GDM1 (cell line): ENCODE results near the gene ASMTL.
A peak's percentile ranks its signal among the peaks of the same experiment; 100 is the strongest.
"Not testable (repeated sequence)": the region's sequence is repeated elsewhere in the genome, so short reads cannot be mapped to it uniquely, and the experiment has no call there.

Experiments
- DNase-seq: peaks from one replicate; lab custom pipeline; 2025; lab: John Stamatoyannopoulos, UW

Gene ASMTL

DNA sequence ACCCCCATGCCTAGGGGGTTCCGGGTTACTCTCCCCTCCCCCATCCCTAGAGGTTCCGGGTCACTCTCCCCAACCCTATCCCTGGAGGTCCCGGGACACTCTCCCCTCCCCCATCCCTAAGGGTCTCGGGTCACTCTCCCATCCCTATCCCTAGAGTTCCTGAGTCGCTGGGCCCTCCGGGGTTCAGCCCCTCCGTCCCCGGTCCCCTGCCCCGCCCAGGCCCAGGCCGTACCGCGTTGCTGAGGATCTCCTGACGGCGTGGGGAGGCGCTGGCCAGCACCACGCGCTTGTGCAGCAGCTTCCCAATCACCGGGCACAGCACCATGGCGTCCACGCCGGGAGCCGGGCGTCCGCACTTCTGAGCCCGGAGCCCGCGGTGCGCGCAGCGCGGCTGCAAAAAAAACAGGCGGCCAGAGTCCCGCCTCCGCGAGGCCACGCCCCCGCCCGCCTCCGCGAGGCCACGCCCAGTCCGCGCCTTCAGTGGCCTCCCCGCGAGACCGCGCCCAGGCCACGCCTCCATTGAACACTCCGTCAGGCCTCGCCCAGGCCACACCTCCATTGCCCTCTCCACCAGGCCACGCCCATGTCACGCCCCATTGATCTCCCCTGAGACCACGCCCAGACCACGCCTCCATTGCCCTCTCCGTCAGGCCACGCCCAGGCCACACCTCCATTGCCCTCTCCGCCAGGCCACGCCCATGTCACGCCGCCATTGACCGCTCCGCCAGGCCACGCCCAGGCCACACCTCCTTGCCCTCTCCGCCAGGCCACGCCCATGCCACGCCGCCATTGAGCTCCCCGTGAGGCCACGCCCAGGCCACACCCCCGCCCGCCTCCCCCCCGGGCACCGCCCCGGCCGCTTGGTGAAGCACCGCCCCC is at the start of gene ASMTL:
ASMTL (minus strand) TSS at position 394 of the 879 bp plus-strand sequence; CDS start at position 325, 69 bp downstream.
- DNase-seq: no peak

GRCh38 chrX:1502241-1502640 is 49.5 kb upstream of the ASMTL start:
- no peak for DNase-seq

DNA sequence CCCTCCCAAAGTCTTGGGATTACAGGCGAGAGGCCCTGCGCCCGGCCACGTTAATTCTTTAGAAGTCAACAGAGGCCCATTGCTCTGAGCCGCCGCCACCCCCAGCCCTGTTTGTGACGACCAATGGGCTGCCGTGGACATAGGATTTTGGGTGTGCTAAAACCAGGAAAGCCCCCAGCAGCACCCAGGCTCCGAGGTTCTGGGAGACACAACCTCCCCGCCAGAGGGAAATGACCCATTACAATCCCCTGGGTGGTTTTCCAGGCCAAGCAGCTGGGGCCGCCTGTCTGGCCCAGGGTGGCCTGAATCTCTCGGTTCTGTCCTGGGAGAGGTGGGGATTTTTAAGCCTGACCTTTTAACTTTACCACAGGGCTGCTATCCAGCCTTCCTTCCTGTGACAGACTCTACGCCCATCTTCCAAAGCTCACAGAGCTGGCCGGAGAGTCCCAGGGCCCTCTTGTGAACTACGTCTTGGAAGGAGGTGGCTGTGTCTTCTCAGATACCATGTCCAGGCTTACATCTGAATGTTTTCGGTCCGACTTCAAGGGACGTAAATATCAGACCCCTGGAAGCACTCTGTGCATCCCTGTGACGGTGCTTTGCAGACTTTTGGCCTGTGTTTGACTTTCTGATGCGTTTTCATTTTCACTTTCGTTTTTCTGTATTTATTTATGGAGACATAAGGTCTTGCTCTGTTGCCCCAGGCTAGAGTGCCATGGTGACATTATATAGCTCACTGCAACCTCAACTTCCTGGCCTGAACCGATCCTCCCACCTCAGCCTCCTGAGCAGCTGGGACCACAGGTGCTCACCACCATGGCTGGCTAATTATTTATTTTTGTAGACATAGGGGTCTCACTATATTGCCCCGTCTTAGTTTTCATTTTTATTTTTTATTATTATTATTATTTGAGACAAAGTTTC is 48.3 kb upstream of the ASMTL start:
- no peak for DNase-seq

- no peak for DNase-seq
Measured at GRCh38 chrX:1496076-1496475, 43.4 kb upstream of the ASMTL start.

- peak; percentile 23 for DNase-seq
Measured at GRCh38 chrX:1493877-1494510, 41.3 kb upstream of the ASMTL start.

DNA sequence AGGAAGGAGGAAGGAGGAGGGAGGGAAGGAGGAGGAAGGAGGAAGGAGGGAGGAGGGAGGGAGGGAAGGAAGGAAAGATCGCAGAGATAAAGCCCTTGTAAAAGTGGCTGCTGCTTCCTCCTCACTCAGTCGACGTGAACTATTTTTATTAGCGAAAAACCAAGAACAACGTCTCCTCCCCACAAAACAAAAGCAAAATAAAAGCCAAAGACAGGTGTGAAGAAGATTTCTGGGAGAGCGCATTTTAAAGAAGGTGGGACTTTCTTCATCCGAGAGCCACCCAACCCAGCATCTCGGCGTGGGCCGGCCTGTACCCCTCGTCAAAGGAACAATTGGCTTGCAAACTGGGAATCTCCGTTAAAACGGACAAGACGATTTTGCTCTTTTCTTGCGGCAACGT is 40.7 kb upstream of the ASMTL start:
- DNase-seq: no peak

DNA sequence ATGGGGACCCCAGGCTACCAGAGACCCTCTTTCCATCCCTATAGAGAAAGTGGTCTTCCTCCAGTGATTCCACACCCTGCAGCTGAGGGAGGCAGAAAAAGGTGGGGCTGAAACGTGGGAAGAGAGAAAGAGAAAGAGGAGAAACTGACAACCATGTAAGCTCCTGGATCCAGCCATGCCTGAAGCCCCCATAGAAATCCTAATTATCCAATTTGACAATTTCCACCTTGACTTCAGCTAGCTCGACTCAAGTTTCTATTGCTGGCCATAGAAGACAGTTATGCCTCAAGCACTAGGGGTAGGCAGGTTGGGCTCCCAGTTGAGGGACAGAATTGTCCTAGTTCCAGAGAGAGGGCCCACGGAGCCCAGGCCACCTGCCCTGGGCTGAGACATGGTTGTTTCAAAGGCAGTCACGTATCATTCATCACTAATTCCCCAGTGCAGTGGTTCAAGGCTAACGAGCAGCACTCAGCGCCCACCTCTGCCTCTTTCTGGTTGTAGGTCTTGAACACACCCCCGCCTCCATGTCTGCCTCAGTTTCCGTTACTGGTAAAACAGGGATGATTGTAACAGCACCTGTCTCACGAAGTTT is 39.8 kb upstream of the ASMTL start:
- no peak for DNase-seq

GRCh38 chrX:1491851-1492349 is 39.2 kb upstream of the ASMTL start:
- DNase-seq: no peak

DNA sequence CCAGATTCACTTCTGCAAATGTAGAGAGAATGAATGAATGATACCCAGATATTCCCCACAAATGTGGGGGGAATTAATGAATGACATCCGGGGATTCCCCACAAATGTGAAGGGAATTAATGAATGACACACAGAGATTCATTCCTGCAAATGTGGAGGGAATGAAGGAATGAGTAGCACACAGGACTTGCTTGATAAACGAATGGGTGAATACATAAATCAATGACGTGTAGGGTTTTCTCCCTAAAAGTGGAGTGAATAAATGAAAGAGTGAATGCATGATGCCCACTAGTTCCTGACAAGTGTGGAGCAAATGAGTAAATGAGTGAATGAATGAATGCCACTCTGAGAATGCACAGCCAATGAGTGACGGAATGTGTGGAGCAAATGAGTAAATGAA is 38.5 kb upstream of the ASMTL start:
- DNase-seq: not testable (repeated sequence)

DNA sequence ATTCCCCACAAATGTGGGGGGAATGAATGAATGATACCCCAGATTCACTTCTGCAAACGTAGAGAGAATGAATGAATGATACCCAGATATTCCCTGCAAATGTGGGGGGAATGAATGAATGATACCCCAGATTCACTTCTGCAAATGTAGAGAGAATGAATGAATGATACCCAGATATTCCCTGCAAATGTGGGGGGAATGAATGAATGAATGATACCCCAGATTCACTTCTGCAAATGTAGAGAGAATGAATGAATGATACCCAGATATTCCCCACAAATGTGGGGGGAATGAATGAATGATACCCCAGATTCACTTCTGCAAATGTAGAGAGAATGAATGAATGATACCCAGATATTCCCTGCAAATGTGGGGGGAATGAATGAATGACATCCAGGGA is 38.0 kb upstream of the ASMTL start:
- DNase-seq: not testable (repeated sequence)

- DNase-seq: not testable (repeated sequence)
Measured at GRCh38 chrX:1489354-1489753, 36.6 kb upstream of the ASMTL start.

DNA sequence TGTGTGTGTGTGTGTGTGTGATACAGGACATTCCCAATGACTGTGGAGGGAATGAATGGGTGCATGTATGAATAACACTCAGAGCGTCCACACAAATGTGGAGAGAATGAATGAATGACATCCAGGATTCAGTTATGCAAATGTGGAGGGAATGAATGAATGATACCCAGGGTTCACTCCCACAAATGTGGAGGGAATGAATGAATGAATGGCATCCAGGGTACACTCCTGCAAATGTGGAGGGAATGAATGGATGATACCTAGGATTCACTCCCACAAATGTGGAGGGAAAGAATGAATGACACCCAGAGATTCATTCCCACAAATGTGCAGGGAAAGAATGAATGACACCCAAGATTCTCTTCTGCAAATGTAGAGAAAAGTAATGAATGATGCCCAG is 36.0 kb upstream of the ASMTL start:
- no peak for DNase-seq

DNA sequence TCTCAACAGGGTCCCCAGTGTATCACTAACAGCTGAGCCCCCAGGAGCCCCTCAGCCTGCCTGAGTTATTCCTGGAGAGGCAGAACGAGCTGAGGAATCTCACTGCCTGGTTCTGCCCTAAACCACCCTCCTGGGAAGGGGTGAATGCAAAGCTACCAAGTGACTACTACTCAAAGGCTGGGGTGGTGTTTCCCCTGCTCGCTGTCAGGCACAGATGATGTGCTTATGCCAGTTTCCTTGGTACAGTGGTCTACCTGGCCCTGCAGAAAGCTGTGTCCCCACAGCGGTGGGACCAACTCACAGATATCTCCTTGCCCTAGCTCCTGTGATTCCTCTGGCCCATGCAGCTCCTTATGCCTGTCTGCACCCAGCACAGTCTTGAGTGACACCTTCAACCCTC is 35.4 kb upstream of the ASMTL start:
- no peak for DNase-seq

GRCh38 chrX:1487401-1487800 is 34.7 kb upstream of the ASMTL start:
- no peak for DNase-seq

DNA sequence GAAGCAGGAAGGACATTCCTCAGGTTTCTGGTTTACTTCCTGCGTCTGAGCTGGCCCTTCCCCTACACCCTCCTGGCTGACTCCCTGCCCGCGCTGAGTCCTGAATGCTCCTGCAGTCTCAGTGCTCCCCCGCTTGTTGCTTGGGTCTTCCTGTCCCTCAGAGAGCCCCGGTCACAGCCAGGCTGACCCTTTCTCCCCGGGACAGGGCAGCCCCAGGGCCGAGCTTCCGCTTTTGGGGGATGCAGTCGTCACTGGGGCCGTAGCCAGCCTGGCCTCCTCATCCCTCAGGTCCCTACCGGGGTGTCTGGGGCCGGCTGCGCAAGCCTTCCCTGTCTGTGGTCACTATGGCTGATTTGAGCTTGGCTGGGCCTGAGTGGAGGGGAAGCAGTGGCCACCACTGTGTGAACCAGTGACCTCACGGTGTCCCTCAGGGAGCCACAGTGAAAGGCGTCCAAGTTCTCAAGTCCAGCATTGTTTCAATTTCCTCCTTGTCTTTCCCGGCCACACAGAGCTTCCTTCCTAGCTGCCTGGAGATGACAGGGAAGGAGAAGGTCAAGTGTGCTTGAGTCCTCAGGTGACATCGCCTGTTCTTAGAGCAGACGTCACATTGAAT is 34.1 kb upstream of the ASMTL start:
- no peak for DNase-seq

- DNase-seq: no peak
Measured at GRCh38 chrX:1486177-1486576, 33.5 kb upstream of the ASMTL start.

DNA sequence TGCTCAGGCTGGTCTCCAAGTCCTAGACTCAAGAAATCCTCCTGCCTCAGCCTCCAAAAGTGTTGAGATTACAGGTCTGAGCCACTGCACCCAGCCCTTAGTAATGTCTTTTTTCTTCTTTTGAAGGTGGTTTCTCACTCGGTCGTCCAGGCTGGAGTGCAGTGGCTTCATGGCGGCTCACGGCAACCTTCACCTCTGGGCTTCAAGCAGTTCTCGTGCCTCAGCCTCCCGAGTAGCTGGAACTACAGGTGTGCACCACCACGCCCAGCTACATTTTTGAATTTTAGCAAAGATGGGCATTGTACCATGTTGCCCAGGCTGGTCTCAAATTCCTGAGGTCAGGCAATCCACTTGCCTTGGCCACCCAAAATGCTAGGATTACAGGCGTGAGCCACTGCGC is 32.3 kb upstream of the ASMTL start:
- no peak for DNase-seq

DNA sequence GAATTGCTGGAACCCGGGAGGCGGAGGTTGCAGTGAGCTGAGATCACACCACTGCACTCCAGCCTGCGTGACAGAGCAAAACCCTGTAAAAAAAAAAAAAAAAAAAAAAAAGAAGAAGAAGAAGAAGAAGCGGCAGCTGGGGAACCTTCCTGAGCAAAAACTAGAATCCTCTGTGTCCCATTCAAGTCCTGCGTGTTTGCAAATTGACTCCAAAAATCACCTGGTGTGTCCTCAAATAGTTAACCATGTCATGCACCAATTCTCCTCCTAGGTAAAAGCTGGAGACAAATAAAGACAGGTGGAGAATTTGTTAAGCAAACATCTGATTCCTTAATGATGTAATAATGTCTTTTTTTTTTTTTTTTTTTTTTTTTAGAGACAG is 31.9 kb upstream of the ASMTL start:
- no peak for DNase-seq

DNA sequence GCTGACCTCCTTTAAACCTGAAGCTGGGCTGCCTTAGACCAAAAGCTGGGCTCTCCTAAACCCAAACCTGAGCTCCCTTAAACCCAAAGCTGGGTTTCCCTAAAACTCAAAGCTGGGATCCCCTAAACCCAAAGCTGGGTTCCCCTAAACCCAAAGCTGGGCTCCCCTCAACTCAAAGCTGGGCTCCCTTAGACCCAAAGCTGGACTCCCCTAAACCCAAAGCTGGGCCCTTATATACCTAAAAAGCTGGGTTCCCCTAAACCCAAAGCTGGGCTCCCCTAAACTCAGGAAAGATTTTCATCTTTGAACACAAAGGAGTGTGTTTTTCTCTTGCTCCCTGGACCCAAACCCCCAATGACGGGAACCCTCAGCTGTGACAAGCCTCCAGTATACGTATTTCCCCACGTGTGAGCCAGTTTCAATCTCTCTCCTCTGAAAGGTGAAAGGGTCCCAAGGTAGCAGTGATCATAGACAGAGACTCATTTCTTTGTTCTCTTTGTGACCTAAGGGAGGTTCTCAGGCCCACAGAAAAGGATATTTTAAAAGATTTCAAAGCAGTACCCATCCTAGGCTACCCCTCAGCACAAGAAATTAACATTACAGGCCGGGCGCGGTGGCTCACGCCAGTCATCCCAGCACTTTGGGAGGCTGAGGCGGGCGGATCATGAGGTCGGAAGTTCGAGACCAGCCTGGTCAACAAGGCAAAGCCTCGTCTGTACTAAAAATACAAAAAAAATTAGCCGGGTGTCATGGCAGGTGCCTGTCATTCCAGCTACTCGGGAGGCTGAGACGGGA is 31.3 kb upstream of the ASMTL start:
- DNase-seq: no peak

DNA sequence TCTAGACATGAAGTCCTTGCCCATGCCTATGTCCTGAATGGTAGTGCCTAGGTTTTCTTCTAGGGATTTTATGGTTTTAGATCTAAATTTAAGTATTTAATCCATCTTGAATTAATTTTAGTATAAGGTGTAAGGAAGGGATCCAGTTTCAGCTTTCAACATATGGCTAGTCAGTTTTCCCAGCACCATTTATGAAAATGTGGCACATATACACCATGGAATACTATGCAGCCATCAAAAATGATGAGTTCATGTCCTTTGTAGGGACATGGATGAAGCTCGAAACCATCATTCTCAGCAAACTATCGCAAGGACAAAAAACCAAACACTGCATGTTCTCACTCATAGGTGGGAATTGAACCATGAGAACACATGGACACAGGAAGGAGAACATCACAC is 29.8 kb upstream of the ASMTL start:
- not testable (repeated sequence) for DNase-seq
